Gastroesophageal sphincter (tissue), 4 donors: ENCODE measurements around the gene SH3BP5. TPM values are rescaled to one million over a fixed set of nuclear protein-coding genes. Genes with fewer than 3 reads are reported as not detected.

ENCODE experiments used
- ATAC-seq: fragments of 150-250 bp; one replicate; pipeline ENCODE4 v1.9.1; 2016; ENCODE audit warnings: mild to moderate bottlenecking, moderate library complexity
- H3K27ac ChIP-seq, 4 donors: fragments of 200-600 bp; sonication (generic) in 3 of 4; 1 replicate in 3 of 4; 2 replicates in 1 of 4; pipeline ENCODE4 v1.5.1; 2016 to 2019
- H3K27me3 ChIP-seq: fragments of 200-600 bp; sonication (generic); one replicate; pipeline ENCODE4 v1.5.1; 2019
- H3K36me3 ChIP-seq, 2 donors: fragments of 200-600 bp; sonication (generic); one replicate each; pipeline ENCODE4 v1.5.1; 2019; ENCODE audit warnings: control low read depth in 1 of 2
- H3K4me1 ChIP-seq, 3 donors: fragments of 200-600 bp; sonication (generic); 1 replicate in 2 of 3; 2 replicates in 1 of 3; pipeline ENCODE4 v1.5.1; 2016 to 2019; ENCODE audit warnings: control low read depth in 2 of 3
- H3K4me3 ChIP-seq, 2 donors: fragments of 200-600 bp; sonication (generic); one replicate each; pipeline ENCODE4 v1.5.1; 2019; ENCODE audit warnings: mild to moderate bottlenecking in 1 of 2, moderate library complexity in 1 of 2
- H3K9me3 ChIP-seq, 3 donors: fragments of 200-600 bp; sonication (generic); one replicate each; pipeline ENCODE4 v1.5.1; 2017 to 2019; ENCODE audit warnings: control low read depth in 2 of 3
- CTCF ChIP-seq, 4 experiments: fragments of 200-600 bp in 2 of 4; fragments of 450-650 bp in 2 of 4; sonication (generic) in 1 of 4; IDR thresholded peaks; one replicate each; pipeline ENCODE4 v1.5.1; 2017 to 2019; ENCODE audit warnings: antibody characterized with exemption in 4 of 4, mild to moderate bottlenecking in 2 of 4, moderate library complexity in 2 of 4
- EP300 ChIP-seq: sonication (generic); formaldehyde crosslinking; IDR thresholded peaks from one replicate; pipeline ENCODE4 v1.6.1; 2017; ENCODE audit warnings: antibody characterized with exemption, mild to moderate bottlenecking
- POLR2A ChIP-seq, 2 donors: fragments of 450-650 bp; IDR thresholded peaks; one replicate each; pipeline ENCODE4 v1.6.1; 2017; ENCODE audit warnings: antibody characterized with exemption in 2 of 2, mild to moderate bottlenecking in 2 of 2, moderate library complexity in 1 of 2
- POLR2AphosphoS5 ChIP-seq: sonication (generic); formaldehyde crosslinking; IDR thresholded peaks from one replicate; pipeline ENCODE4 v1.6.1; 2017; ENCODE audit warnings: antibody characterized with exemption
- WGBS, 2 donors: methylation state at CpG; one replicate each; pipeline ENCODE4 v1.1.5; 2018; ENCODE audit warnings: low coverage in 1 of 2; 5-methylcytosine and 5-hydroxymethylcytosine counted together
- total RNA-seq, 4 donors: library from RNA; depleted of rRNA; stranded (reverse); fragments of >200 nt; gene quantifications; one replicate each; pipeline ENCODE4 v1.1.0, GENCODE V29; 2016

Gene SH3BP5
- total RNA-seq, 4 donors from 2014 or later: 23.5 to 56.4 (median 35.0) TPM

- Histone ChIP-seq H3K9me3 (no peaks in the 10 kb centered on the region), H3K4me1 (peaks cover 0 to 46% (median 19%) of the 10 kb centered on the region in 3 donors), H3K36me3 (no peaks in the 10 kb centered on the region), H3K27me3 (no peaks in the 10 kb centered on the region), H3K4me3 (no peak overlapping the region), H3K27ac (peak overlapping the region in 1 of 4 donors; percentile 68)
- TF ChIP-seq CTCF (IDR thresholded peaks at IDR 0.05) (no peak), POLR2A (IDR thresholded peaks at IDR 0.05) (no peak), EP300 (no peak), POLR2AphosphoS5 (no peak)
- 69 to 89% methylated on average over 2 to 4 of the region's 4 CpGs for WGBS, 2 donors
- ATAC-seq: no peak
These were observed 61.4 kb downstream of the SH3BP5 start for GRCh38 chr3:15271030-15271429.

GRCh38 chr3:15269091-15269989, 63.0 kb downstream of the SH3BP5 start:
- 49 to 100% methylated on average over 3 of the region's 29 CpGs for WGBS, 2 donors
- TF ChIP-seq EP300 (no peak), CTCF (IDR thresholded peaks at IDR 0.05) (no peak), POLR2A (IDR thresholded peaks at IDR 0.05) (no peak), POLR2AphosphoS5 (peak; percentile 51)
- peaks cover 0 to 62% (median 19%) of the 10 kb centered on the region in 3 donors for H3K4me1 ChIP-seq
- H3K27me3 ChIP-seq: no peaks in the 10 kb centered on the region
- ATAC-seq: peak; percentile 84
- peak overlapping the region; percentile 2 to 77 (median 69) for H3K27ac ChIP-seq
- H3K4me3 ChIP-seq: peak overlapping the region in 1 of 2 donors; percentile 7
- H3K36me3 ChIP-seq: no peaks in the 10 kb centered on the region
- no peaks in the 10 kb centered on the region for H3K9me3 ChIP-seq

GRCh38 chr3:15268033-15268631, 64.3 kb downstream of the SH3BP5 start:
- peak; percentile 72 for ATAC-seq
- Histone ChIP-seq H3K4me1 (peaks cover 0 to 71% (median 19%) of the 10 kb centered on the region in 3 donors), H3K27ac (peak overlapping the region in 3 of 4 donors; percentile 68 to 77 (median 70)), H3K36me3 (no peaks in the 10 kb centered on the region), H3K4me3 (no peak overlapping the region), H3K9me3 (no peaks in the 10 kb centered on the region), H3K27me3 (no peaks in the 10 kb centered on the region)
- 15 to 18% methylated on average over 7 to 12 of the region's 15 CpGs for WGBS, 2 donors
- TF ChIP-seq POLR2A (IDR thresholded peaks at IDR 0.05) (no peak), CTCF (IDR thresholded peaks at IDR 0.05) (peak; percentile 85 to 93 (median 92)), POLR2AphosphoS5 (peak; percentile 31)

- Histone ChIP-seq H3K27me3 (no peaks in the 10 kb centered on the region), H3K4me3 (no peak overlapping the region), H3K36me3 (no peaks in the 10 kb centered on the region), H3K4me1 (peaks cover 0 to 71% (median 19%) of the 10 kb centered on the region in 3 donors), H3K9me3 (no peaks in the 10 kb centered on the region), H3K27ac (no peak overlapping the region)
- 76 to 80% methylated on average over 1 to 3 of the region's 3 CpGs for WGBS, 2 donors
- ATAC-seq: no peak
- no peak for TF ChIP-seq CTCF (IDR thresholded peaks at IDR 0.05)
- no peak for TF ChIP-seq POLR2A (IDR thresholded peaks at IDR 0.05)
- no peak for TF ChIP-seq POLR2AphosphoS5
- no peak for TF ChIP-seq EP300
These were observed 64.9 kb downstream of the SH3BP5 start for GRCh38 chr3:15267502-15267901.
